ENCODE measurements around the gene MYOM1.

DNA sequence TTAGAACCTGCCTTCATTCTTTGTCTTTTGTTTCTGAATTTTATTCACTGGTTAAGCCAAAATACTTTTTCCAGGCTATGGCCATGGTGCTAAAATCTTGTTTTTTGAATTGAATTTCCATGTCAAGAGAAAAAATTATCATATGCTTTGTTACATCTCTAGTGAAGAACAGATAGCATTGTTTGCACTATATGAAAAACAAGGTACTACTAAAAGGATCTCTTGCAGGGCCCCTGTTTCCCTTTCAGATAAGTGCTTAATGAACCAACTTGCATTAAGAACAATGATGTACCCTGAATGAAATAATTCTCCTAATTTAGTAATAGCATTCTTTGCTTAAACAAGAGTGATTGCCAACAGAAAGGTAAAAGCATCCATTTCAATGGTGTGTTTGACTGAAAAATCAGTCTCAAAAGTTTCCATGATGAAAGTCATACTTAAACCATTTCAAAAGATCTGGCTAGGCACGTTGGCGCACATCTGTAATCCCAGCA lies 37.9 kb upstream of the MYOM1 start:
- TF ChIP-seq, protein P1, sequence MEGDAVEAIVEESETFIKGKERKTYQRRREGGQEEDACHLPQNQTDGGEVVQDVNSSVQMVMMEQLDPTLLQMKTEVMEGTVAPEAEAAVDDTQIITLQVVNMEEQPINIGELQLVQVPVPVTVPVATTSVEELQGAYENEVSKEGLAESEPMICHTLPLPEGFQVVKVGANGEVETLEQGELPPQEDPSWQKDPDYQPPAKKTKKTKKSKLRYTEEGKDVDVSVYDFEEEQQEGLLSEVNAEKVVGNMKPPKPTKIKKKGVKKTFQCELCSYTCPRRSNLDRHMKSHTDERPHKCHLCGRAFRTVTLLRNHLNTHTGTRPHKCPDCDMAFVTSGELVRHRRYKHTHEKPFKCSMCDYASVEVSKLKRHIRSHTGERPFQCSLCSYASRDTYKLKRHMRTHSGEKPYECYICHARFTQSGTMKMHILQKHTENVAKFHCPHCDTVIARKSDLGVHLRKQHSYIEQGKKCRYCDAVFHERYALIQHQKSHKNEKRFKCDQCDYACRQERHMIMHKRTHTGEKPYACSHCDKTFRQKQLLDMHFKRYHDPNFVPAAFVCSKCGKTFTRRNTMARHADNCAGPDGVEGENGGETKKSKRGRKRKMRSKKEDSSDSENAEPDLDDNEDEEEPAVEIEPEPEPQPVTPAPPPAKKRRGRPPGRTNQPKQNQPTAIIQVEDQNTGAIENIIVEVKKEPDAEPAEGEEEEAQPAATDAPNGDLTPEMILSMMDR (IDR thresholded peaks at IDR 0.05 in 8 of 11, conservative IDR thresholded peaks at IDR 0.05 in 3 of 11) = no peak
- TF ChIP-seq POLR2AphosphoS5 (IDR thresholded peaks at IDR 0.05) = no peak

Measured in spleen (tissue), 7 donors.